Heart left ventricle (tissue), 16 donors: ENCODE results near the gene SFXN4. TPM values are rescaled to one million over a fixed set of nuclear protein-coding genes. Genes with fewer than 3 reads are reported as not detected.

Experiments
- ATAC-seq, 4 donors: fragments of 200-7000 bp; cut with Tn5 transposase; one replicate each; pipeline ENCODE4 v1.9.1; 2020 to 2022; ENCODE audit warnings: moderate library complexity in 4 of 4, mild to moderate bottlenecking in 3 of 4, moderate number of reproducible peaks in 1 of 4
- DNase-seq, 5 donors: peaks; one replicate each; pipeline ENCODE4 v3.0.0-alpha.2; 2020
- H3K27ac ChIP-seq, 12 donors: fragments of 200-600 bp; sonication (generic) in 4 of 12; one replicate each; pipeline versions ENCODE4 v1.5.0 to v1.8.0; 2016 to 2022; ENCODE audit warnings: mild to moderate bottlenecking in 2 of 12
- H3K27me3 ChIP-seq, 9 donors: fragments of 200-600 bp; sonication (generic) in 2 of 9; one replicate each; pipeline versions ENCODE4 v1.5.1 to v1.8.0; 2016 to 2022; ENCODE audit warnings: mild to moderate bottlenecking in 3 of 9
- H3K36me3 ChIP-seq, 9 donors: fragments of 200-600 bp; sonication (generic) in 2 of 9; one replicate each; pipeline versions ENCODE4 v1.5.0 to v1.8.0; 2018 to 2022; ENCODE audit warnings: mild to moderate bottlenecking in 2 of 9
- H3K4me1 ChIP-seq, 12 donors: fragments of 200-600 bp; sonication (generic) in 4 of 12; one replicate each; pipeline versions ENCODE4 v1.5.0 to v1.8.0; 2016 to 2022; ENCODE audit warnings: mild to moderate bottlenecking in 3 of 12
- H3K4me3 ChIP-seq, 12 donors: fragments of 200-600 bp; sonication (generic) in 4 of 12; one replicate each; pipeline versions ENCODE4 v1.5.0 to v1.8.0; 2017 to 2022; ENCODE audit warnings: mild to moderate bottlenecking in 9 of 12, moderate library complexity in 4 of 12
- H3K9me3 ChIP-seq, 12 donors: fragments of 200-600 bp; sonication (generic) in 4 of 12; one replicate each; pipeline versions ENCODE4 v1.5.0 to v1.8.0; 2016 to 2022; ENCODE audit warnings: mild to moderate bottlenecking in 1 of 12
- CTCF ChIP-seq, 12 donors: fragments of 200-600 bp; sonication (generic) in 4 of 12; IDR thresholded peaks; one replicate each; pipeline versions ENCODE4 v1.5.0 to v1.8.0; 2018 to 2022; ENCODE audit warnings: antibody characterized with exemption in 12 of 12, mild to moderate bottlenecking in 5 of 12
- POLR2A ChIP-seq, 2 donors: fragments of 450-650 bp; IDR thresholded peaks; one replicate each; pipeline ENCODE4 v1.6.1; 2017; ENCODE audit warnings: antibody characterized with exemption in 2 of 2, mild to moderate bottlenecking in 2 of 2, moderate library complexity in 2 of 2
- WGBS, 4 donors: extraction: QIAGEN DNeasy Blood & Tissue Kit in 2 of 4; methylation state at CpG; one replicate each; pipeline versions ENCODE4 v1.1.5 to v1.1.7; 2013 to 2018; 5-methylcytosine and 5-hydroxymethylcytosine counted together
- intact Hi-C, 10 donors: fragments of 100-400 bp; cut with DNase I; formaldehyde crosslinking; loops; one replicate each; pipeline versions ENCODE4 v1.11.1 to v1.14.2; 2022
- polyA plus RNA-seq, 2 donors: library from polyadenylated mRNA; stranded (reverse); fragments of 200-250 nt; gene quantifications; one replicate each; pipeline ENCODE4 v1.2.3, GENCODE V29; 2013
- total RNA-seq, 9 donors: library from RNA; depleted of rRNA in 2 of 9; stranded (reverse); fragments of >200 nt in 2 of 9; fragmentation: NEBNext Ultra II Directional in 3 of 9; extraction: Animal tissue kit (Norgen Biotek cat#: 25700) in 3 of 9; gene quantifications; one replicate each; pipeline versions ENCODE4 v1.1.0 to v1.2.4, GENCODE V29; 2016 to 2023
- donor health status: ischemic (EF 13 %, LVEDD 7.1; RV severe dilation, severe dysfunction).
- donor health status: healthy with polysubstance abuse.
- donor health status: DM: no; HTN: yes; CAD: no.
- donor health status: DM: no; HTN: no; CAD: no.
- donor health status: ischemic (EF 25% LVEDD 6.9; RV normal size, moderate dysfunction).
- donor health status: ischemic (EF 25% LVEDD 5.7; RV mildly dilated, moderate dysfunction).
- donor health status: healthy.
- donor health status: DM: yes; HTN: yes; CAD: no.
- donor health status: ischemic (EF 35%, LVEDD 5.7; RV mildly dilated, moderate dysfunction).
- donor health status: nonischemic (EF 11% LVEDD 7.7; RV severe dilation, severe dysfunction).
- donor health status: DM: yes; HTN: yes; CAD: no.
- donor health status: PGD.
- donor health status: ischemic (EF 29% LVEDD 5.4; RV normal size, mild dysfunction).
- donor health status: nonischemic (EF 23%, LVEDD 6.1; RV moderate dilation, normal function).

The SFXN4 gene
- total and polyA plus RNA-seq, 11 donors, result 33.2 to 68.5 (median 42.8) TPM

- no peak overlapping the region for H3K27ac ChIP-seq
- no peak for ATAC-seq
- H3K27me3 ChIP-seq, result no peaks in the 10 kb centered on the region
- TF ChIP-seq POLR2A (IDR thresholded peaks at IDR 0.05), result no peak
- TF ChIP-seq CTCF (IDR thresholded peaks at IDR 0.05), result no peak
- H3K9me3 ChIP-seq, result no peaks in the 10 kb centered on the region
- no peak overlapping the region for H3K4me3 ChIP-seq
- DNase-seq, result no peak
- intact Hi-C loops, result no loop called here
- H3K36me3 ChIP-seq, result no peaks in the 10 kb centered on the region
- peaks cover 0 to 5% (median 0%) of the 10 kb centered on the region in 12 donors for H3K4me1 ChIP-seq
- WGBS, 4 donors, result 78 to 91% (median 83%) methylated on average over 4 of the region's 4 CpGs
These were observed 69.9 kb downstream of the SFXN4 start for GRCh38 chr10:119095640-119096039.

- Histone ChIP-seq H3K4me3 (no peak overlapping the region), H3K27me3 (no peaks in the 10 kb centered on the region), H3K36me3 (no peaks in the 10 kb centered on the region), H3K9me3 (no peaks in the 10 kb centered on the region), H3K4me1 (no peaks in the 10 kb centered on the region), H3K27ac (peak overlapping the region in 1 of 12 donors; percentile 47)
- DNase-seq (no peak), ATAC-seq (no peak)
- no peak for TF ChIP-seq CTCF (IDR thresholded peaks at IDR 0.05)
- no peak for TF ChIP-seq POLR2A (IDR thresholded peaks at IDR 0.05)
- WGBS, 4 donors, result 71 to 76% (median 76%) methylated on average over 5 of the region's 5 CpGs
- intact Hi-C loops, result no loop called here
These were observed 74.5 kb downstream of the SFXN4 start for GRCh38 chr10:119090968-119091367.

Other genes starting within 250 kb of the SFXN4 start
- 10 to 100 TPM in 4 of 9 donors, 1 to 10 TPM in 5; 3.3 to 35.5 (median 8.8) TPM for gene NANOS1, start 136.0 kb downstream of the SFXN4 start, total RNA-seq
- 10 to 100 TPM in 1 of 2 donors, 1 to 10 TPM in 1; 7.1 to 41.4 TPM for gene NANOS1, start 136.0 kb downstream of the SFXN4 start, polyA plus RNA-seq
- gene EIF3A, start 84.9 kb downstream of the SFXN4 start, total RNA-seq, result 100 to 1,000 TPM in 6 of 9 donors, 10 to 100 TPM in 3; 80.3 to 143 (median 110) TPM
- 10 to 100 TPM; 41.9 to 92.2 TPM for gene EIF3A, start 84.9 kb downstream of the SFXN4 start, polyA plus RNA-seq
- 10 to 100 TPM; 20.9 to 31.0 (median 24.4) TPM for gene DENND10, start 61.6 kb downstream of the SFXN4 start, total RNA-seq
- gene DENND10, start 61.6 kb downstream of the SFXN4 start, polyA plus RNA-seq, result 10 to 100 TPM in 1 of 2 donors, 1 to 10 TPM in 1; 7.9 to 18.2 TPM
- 100 to 1,000 TPM; 199 to 385 (median 267) TPM for gene PRDX3, start 13.1 kb upstream of the SFXN4 start, total RNA-seq
- 100 to 1,000 TPM; 130 to 257 TPM for gene PRDX3, start 13.1 kb upstream of the SFXN4 start, polyA plus RNA-seq
- gene GRK5, start 41.9 kb upstream of the SFXN4 start, total RNA-seq, result 10 to 100 TPM; 17.0 to 58.0 (median 32.2) TPM
- gene GRK5, start 41.9 kb upstream of the SFXN4 start, polyA plus RNA-seq, result 10 to 100 TPM; 13.1 to 27.6 TPM